HCT116 (cell line): Measurements from ENCODE around the gene IQCC. TPM values are rescaled to one million over a fixed set of nuclear protein-coding genes. Genes with fewer than 3 reads are reported as not detected.

Experiments
- ATAC-seq: fragments of 200-7000 bp; cut with Tn5 transposase; 2 replicates; pipeline ENCODE4 v1.9.1; 2020; ENCODE audit warnings: mild to moderate bottlenecking, moderate library complexity
- BruUV-seq: library from RNA; stranded (reverse); fragments of 400-500 nt; replicated peaks from 2 replicates; lab custom pipeline; 2021; lab: Mats Ljungman, UMichigan
- CTCF ChIA-PET: fragments of 300-600 bp; sonication (Branson Sonifier 250); formaldehyde crosslinking; loops from one replicate; lab custom pipeline; 2021; ENCODE audit warnings: antibody characterized with exemption; lab: Charles Lee
- POLR2A ChIA-PET: fragments of 300-600, 350-600 bp; sonication (Branson Sonifier 250); formaldehyde crosslinking; loops from one replicate; lab custom pipeline; 2021; ENCODE audit warnings: antibody characterized with exemption; lab: Charles Lee
- RAD21 ChIA-PET, 2 experiments: fragments of 300-600 bp; sonication (Branson Sonifier 250); formaldehyde crosslinking; loops; one replicate each; lab custom pipeline; 2023; ENCODE audit warnings: low total read pairs in 2 of 2; ENCODE audit not compliant: uncharacterized antibody in 2 of 2, unreplicated experiment in 2 of 2, low non-redundant PET in 1 of 2; lab: Charles Lee
- DNase-seq: peaks from one replicate; pipeline ENCODE4 v3.0.0-alpha.2; 2010; ENCODE audit warnings: low read depth, low spot score
- H2AFZ ChIP-seq: fragments of 200-600 bp; shearing (Covaris generic), sonication (generic); 2 replicates; pipeline ENCODE4 v1.6.1; 2017; ENCODE audit warnings: low read depth, mixed run types, mixed read lengths, antibody characterized with exemption, low read length; ENCODE audit not compliant: poor library complexity, severe bottlenecking
- H3K27ac ChIP-seq: 2 replicates; pipeline ENCODE4 v1.5.1; 2012; ENCODE audit warnings: low read depth, low read length
- H3K27me3 ChIP-seq: fragments of 200-600 bp; sonication (generic); 2 replicates; pipeline ENCODE4 v1.6.1; 2016; ENCODE audit warnings: mixed run types, low read length, mixed read lengths; ENCODE audit not compliant: insufficient read depth
- H3K36me3 ChIP-seq, 2 experiments: fragments of 200-500 bp in 1 of 2; fragments of 200-600 bp in 1 of 2; sonication (Bioruptor generic) in 1 of 2; sonication (generic) in 1 of 2; 2 replicates each; pipeline versions ENCODE4 v1.5.1 to v1.6.1; 2014 to 2016; ENCODE audit warnings: low read length in 2 of 2, inconsistent platforms in 1 of 2, mixed read lengths in 1 of 2, mixed run types in 1 of 2; ENCODE audit not compliant: insufficient read depth in 2 of 2, control insufficient read depth in 1 of 2
- H3K4me1 ChIP-seq, 2 experiments: fragments of 200-600 bp in 1 of 2; sonication (generic) in 1 of 2; 2 replicates each; pipeline versions ENCODE4 v1.5.1 to v1.6.1; 2012 to 2017; ENCODE audit warnings: low read length in 2 of 2, inconsistent platforms in 1 of 2, mild to moderate bottlenecking in 1 of 2, mixed read lengths in 1 of 2, mixed run types in 1 of 2, moderate library complexity in 1 of 2; ENCODE audit not compliant: insufficient read depth in 2 of 2, control insufficient read depth in 1 of 2
- H3K4me2 ChIP-seq: fragments of 200-600 bp; sonication (generic); 2 replicates; pipeline ENCODE4 v1.6.1; 2017; ENCODE audit warnings: mixed run types, low read length, mixed read lengths
- H3K4me3 ChIP-seq, 2 experiments: fragments of 200-600 bp in 1 of 2; sonication (generic) in 1 of 2; replicated peaks in 1 of 2; 2 replicates each; pipeline ENCODE4 v1.5.1; 2011 to 2016; ENCODE audit warnings: low read length in 2 of 2, control low read depth in 1 of 2, low read depth in 1 of 2, mild to moderate bottlenecking in 1 of 2, mixed read lengths in 1 of 2, mixed run types in 1 of 2
- H3K79me2 ChIP-seq: fragments of 200-600 bp; sonication (generic); 2 replicates; pipeline ENCODE4 v1.6.1; 2017; ENCODE audit warnings: mild to moderate bottlenecking, mixed run types, low read length, moderate library complexity, mixed read lengths; ENCODE audit not compliant: insufficient read depth
- H3K9ac ChIP-seq: fragments of 200-600 bp; sonication (generic); 2 replicates; pipeline ENCODE4 v1.6.1; 2016; ENCODE audit warnings: low read length, mixed read lengths
- H3K9me2 ChIP-seq: fragments of 200-600 bp; sonication (generic), shearing (Covaris generic); 2 replicates; pipeline ENCODE4 v1.6.1; 2017; ENCODE audit warnings: mixed run types, mild to moderate bottlenecking, moderate library complexity; ENCODE audit not compliant: insufficient read depth
- H3K9me3 ChIP-seq, 2 experiments: fragments of 200-500 bp in 1 of 2; fragments of 200-600 bp in 1 of 2; sonication (Bioruptor generic) in 1 of 2; sonication (generic) in 1 of 2; 2 replicates each; pipeline ENCODE4 v1.6.1; 2014 to 2017; ENCODE audit warnings: low read length in 2 of 2, mixed read lengths in 2 of 2, inconsistent platforms in 1 of 2, low read depth in 1 of 2, mild to moderate bottlenecking in 1 of 2, mixed run types in 1 of 2, moderate library complexity in 1 of 2; ENCODE audit not compliant: control insufficient read depth in 1 of 2, insufficient read depth in 1 of 2
- H4K20me1 ChIP-seq: fragments of 200-600 bp; sonication (generic), shearing (Covaris generic); 2 replicates; pipeline ENCODE4 v1.6.1; 2017; ENCODE audit warnings: mixed run types, mild to moderate bottlenecking, moderate library complexity; ENCODE audit not compliant: insufficient read depth
- POLR2AphosphoS5 ChIP-seq: IDR thresholded peaks from 2 replicates; pipeline ENCODE4 v1.6.1; 2011; ENCODE audit warnings: mild to moderate bottlenecking, low read depth, low read length, moderate library complexity
- RAD21 ChIP-seq: IDR thresholded peaks from 2 replicates; pipeline ENCODE4 v1.6.1; 2012; ENCODE audit warnings: low read depth, mild to moderate bottlenecking
- SP1 ChIP-seq: IDR thresholded peaks from 2 replicates; pipeline ENCODE4 v1.6.1; 2012; ENCODE audit warnings: low read depth
- SRF ChIP-seq: IDR thresholded peaks from 2 replicates; pipeline ENCODE4 v1.6.1; 2012; ENCODE audit warnings: low read depth
- YY1 ChIP-seq: IDR thresholded peaks from 2 replicates; pipeline ENCODE4 v1.6.1; 2011; ENCODE audit warnings: low read length, low read depth, moderate library complexity, mild to moderate bottlenecking; ENCODE audit not compliant: insufficient replicate concordance; ENCODE audit errors: extremely low read depth
- intact Hi-C: fragments of 100-400 bp; cut with micrococcal nuclease; formaldehyde crosslinking; loops from 2 replicates; pipeline ENCODE4 v1.10.0; 2022
- total RNA-seq: library from RNA; stranded (reverse); gene quantifications from one replicate; pipeline ENCODE4 v1.2.1, GENCODE V29; 2021; ENCODE audit not compliant: unreplicated experiment
- TF ChIP-seq, protein P1 (sequence below): IDR thresholded peaks from 2 replicates; pipeline ENCODE4 v1.6.1; 2011; ENCODE audit warnings: mild to moderate bottlenecking, low read length, moderate library complexity; ENCODE audit not compliant: insufficient replicate concordance; ENCODE audit errors: extremely low read depth
- TF ChIP-seq, protein P2 (sequence below): IDR thresholded peaks from 2 replicates; pipeline ENCODE4 v1.6.1; 2012

IQCC gene
- total RNA-seq, 1 experiment from 2014 or later = 4.7 TPM

DNA sequence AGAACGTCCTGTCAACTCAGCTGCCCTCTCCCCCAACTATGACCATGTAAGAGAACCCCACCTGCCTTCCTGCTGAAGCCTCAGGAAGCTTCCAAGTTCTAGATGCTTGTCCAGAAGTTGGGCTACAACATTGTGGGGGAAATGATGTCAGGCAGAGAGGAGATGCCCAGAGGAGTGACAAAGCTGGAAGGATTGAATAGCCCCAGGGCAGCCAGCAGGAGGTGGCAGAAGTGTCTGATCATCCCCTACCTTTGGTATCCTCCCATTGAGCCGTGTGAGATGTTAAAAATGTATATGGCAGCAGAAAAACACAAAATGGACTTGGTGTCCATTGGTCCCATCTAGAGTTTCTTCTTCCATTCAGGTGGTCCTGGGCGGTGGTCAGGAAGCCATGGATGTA is 23.3 kb downstream of the IQCC start:
- ChIA-PET CTCF (no interaction called here), POLR2A (no interaction called here), RAD21 (no interaction called here)
- Histone ChIP-seq H3K9me2 (no peaks in the 10 kb centered on the region), H3K27ac (no peak overlapping the region), H3K9me3 (no peaks in the 10 kb centered on the region), H3K9ac (no peak overlapping the region), H2AFZ (no peak overlapping the region), H4K20me1 (no peaks in the 10 kb centered on the region), H3K79me2 (peaks cover 36% of the 10 kb centered on the region), H3K27me3 (no peaks in the 10 kb centered on the region), H3K4me3 (no peak overlapping the region), H3K4me2 (no peak overlapping the region), H3K4me1 (peaks cover 6% of the 10 kb centered on the region in 2 experiments), H3K36me3 (peaks cover 46 to 51% of the 10 kb centered on the region in 2 experiments)
- TF ChIP-seq SP1 (no peak), POLR2AphosphoS5 (no peak), SRF (no peak), RAD21 (no peak), YY1 (no peak)
- TF ChIP-seq, protein P1, sequence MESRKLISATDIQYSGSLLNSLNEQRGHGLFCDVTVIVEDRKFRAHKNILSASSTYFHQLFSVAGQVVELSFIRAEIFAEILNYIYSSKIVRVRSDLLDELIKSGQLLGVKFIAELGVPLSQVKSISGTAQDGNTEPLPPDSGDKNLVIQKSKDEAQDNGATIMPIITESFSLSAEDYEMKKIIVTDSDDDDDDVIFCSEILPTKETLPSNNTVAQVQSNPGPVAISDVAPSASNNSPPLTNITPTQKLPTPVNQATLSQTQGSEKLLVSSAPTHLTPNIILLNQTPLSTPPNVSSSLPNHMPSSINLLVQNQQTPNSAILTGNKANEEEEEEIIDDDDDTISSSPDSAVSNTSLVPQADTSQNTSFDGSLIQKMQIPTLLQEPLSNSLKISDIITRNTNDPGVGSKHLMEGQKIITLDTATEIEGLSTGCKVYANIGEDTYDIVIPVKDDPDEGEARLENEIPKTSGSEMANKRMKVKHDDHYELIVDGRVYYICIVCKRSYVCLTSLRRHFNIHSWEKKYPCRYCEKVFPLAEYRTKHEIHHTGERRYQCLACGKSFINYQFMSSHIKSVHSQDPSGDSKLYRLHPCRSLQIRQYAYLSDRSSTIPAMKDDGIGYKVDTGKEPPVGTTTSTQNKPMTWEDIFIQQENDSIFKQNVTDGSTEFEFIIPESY = no peak
- TF ChIP-seq, protein P2, sequence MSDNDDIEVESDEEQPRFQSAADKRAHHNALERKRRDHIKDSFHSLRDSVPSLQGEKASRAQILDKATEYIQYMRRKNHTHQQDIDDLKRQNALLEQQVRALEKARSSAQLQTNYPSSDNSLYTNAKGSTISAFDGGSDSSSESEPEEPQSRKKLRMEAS = no peak
- ATAC-seq (no peak), DNase-seq (no peak)
- no TSS peak for BruUV-seq
- intact Hi-C loops = no loop called here
